CD4-positive, alpha-beta T cell treated with Interleukin-4 for 4 hours (primary cell): Measurements from ENCODE around the gene LIMK1.
A peak's percentile ranks its signal among the peaks of the same experiment; 100 is the strongest.
"Not testable (repeated sequence)": the region's sequence is repeated elsewhere in the genome, so short reads cannot be mapped to it uniquely, and the experiment has no call there.

ENCODE experiments used
- DNase-seq: peaks from one replicate; pipeline ENCODE4 v3.0.0-alpha.2; 2020

LIMK1 gene

GRCh38 chr7:74083117-74083876, at the start of gene LIMK1:
LIMK1 (plus strand) TSS chr7:74083804; CDS start chr7:74083991, 187 bp downstream.
- peak; percentile 69 for DNase-seq

GRCh38 chr7:74037609-74038008, 46.0 kb upstream of the LIMK1 start:
- DNase-seq, result no peak

GRCh38 chr7:74038194-74038961, 45.2 kb upstream of the LIMK1 start:
- DNase-seq, result no peak

- no peak for DNase-seq
Measured at GRCh38 chr7:74039337-74039736, 44.3 kb upstream of the LIMK1 start.

- DNase-seq, result no peak
Measured at GRCh38 chr7:74040101-74040790, 43.4 kb upstream of the LIMK1 start.

GRCh38 chr7:74040791-74041520, 42.6 kb upstream of the LIMK1 start:
- DNase-seq, result no peak

GRCh38 chr7:74042746-74043522, 40.7 kb upstream of the LIMK1 start:
- DNase-seq, result no peak

GRCh38 chr7:74043523-74043951, 40.1 kb upstream of the LIMK1 start:
- no peak for DNase-seq

GRCh38 chr7:74044366-74045350, 38.9 kb upstream of the LIMK1 start:
- no peak for DNase-seq

GRCh38 chr7:74046581-74046980, 37.0 kb upstream of the LIMK1 start:
- DNase-seq, result not testable (repeated sequence)

- no peak for DNase-seq
Measured at GRCh38 chr7:74047804-74048380, 35.7 kb upstream of the LIMK1 start.

GRCh38 chr7:74048999-74049599, 34.5 kb upstream of the LIMK1 start:
- no peak for DNase-seq

- DNase-seq, result no peak
Measured at GRCh38 chr7:74049997-74050798, 33.4 kb upstream of the LIMK1 start.

- DNase-seq, result no peak
Measured at GRCh38 chr7:74051193-74051592, 32.4 kb upstream of the LIMK1 start.

GRCh38 chr7:74051629-74052410, 31.8 kb upstream of the LIMK1 start:
- DNase-seq, result no peak

- DNase-seq, result no peak
Measured at GRCh38 chr7:74052628-74053027, 31.0 kb upstream of the LIMK1 start.

- no peak for DNase-seq
Measured at GRCh38 chr7:74053589-74054186, 29.9 kb upstream of the LIMK1 start.
